HCT116 (cell line): Measurements from ENCODE around the gene TDRD9. TPM values are rescaled to one million over a fixed set of nuclear protein-coding genes. Genes with fewer than 3 reads are reported as not detected.

Experiments used
- ATAC-seq: fragments of 200-7000 bp; cut with Tn5 transposase; 2 replicates; pipeline ENCODE4 v1.9.1; 2020; ENCODE audit warnings: mild to moderate bottlenecking, moderate library complexity
- BruUV-seq: library from RNA; stranded (reverse); fragments of 400-500 nt; replicated peaks from 2 replicates; lab custom pipeline; 2021; lab: Mats Ljungman, UMichigan
- CTCF ChIA-PET: fragments of 300-600 bp; sonication (Branson Sonifier 250); formaldehyde crosslinking; loops from one replicate; lab custom pipeline; 2021; ENCODE audit warnings: antibody characterized with exemption; lab: Charles Lee
- POLR2A ChIA-PET: fragments of 300-600, 350-600 bp; sonication (Branson Sonifier 250); formaldehyde crosslinking; loops from one replicate; lab custom pipeline; 2021; ENCODE audit warnings: antibody characterized with exemption; lab: Charles Lee
- RAD21 ChIA-PET, 2 experiments: fragments of 300-600 bp; sonication (Branson Sonifier 250); formaldehyde crosslinking; loops; one replicate each; lab custom pipeline; 2023; ENCODE audit warnings: low total read pairs in 2 of 2; ENCODE audit not compliant: uncharacterized antibody in 2 of 2, unreplicated experiment in 2 of 2, low non-redundant PET in 1 of 2; lab: Charles Lee
- DNase-seq: peaks from one replicate; pipeline ENCODE4 v3.0.0-alpha.2; 2010; ENCODE audit warnings: low read depth, low spot score
- H2AFZ ChIP-seq: fragments of 200-600 bp; shearing (Covaris generic), sonication (generic); 2 replicates; pipeline ENCODE4 v1.6.1; 2017; ENCODE audit warnings: low read depth, mixed run types, mixed read lengths, antibody characterized with exemption, low read length; ENCODE audit not compliant: poor library complexity, severe bottlenecking
- H3K27ac ChIP-seq: 2 replicates; pipeline ENCODE4 v1.5.1; 2012; ENCODE audit warnings: low read depth, low read length
- H3K27me3 ChIP-seq: fragments of 200-600 bp; sonication (generic); 2 replicates; pipeline ENCODE4 v1.6.1; 2016; ENCODE audit warnings: mixed run types, low read length, mixed read lengths; ENCODE audit not compliant: insufficient read depth
- H3K36me3 ChIP-seq, 2 experiments: fragments of 200-500 bp in 1 of 2; fragments of 200-600 bp in 1 of 2; sonication (Bioruptor generic) in 1 of 2; sonication (generic) in 1 of 2; 2 replicates each; pipeline versions ENCODE4 v1.5.1 to v1.6.1; 2014 to 2016; ENCODE audit warnings: low read length in 2 of 2, inconsistent platforms in 1 of 2, mixed read lengths in 1 of 2, mixed run types in 1 of 2; ENCODE audit not compliant: insufficient read depth in 2 of 2, control insufficient read depth in 1 of 2
- H3K4me1 ChIP-seq, 2 experiments: fragments of 200-600 bp in 1 of 2; sonication (generic) in 1 of 2; 2 replicates each; pipeline versions ENCODE4 v1.5.1 to v1.6.1; 2012 to 2017; ENCODE audit warnings: low read length in 2 of 2, inconsistent platforms in 1 of 2, mild to moderate bottlenecking in 1 of 2, mixed read lengths in 1 of 2, mixed run types in 1 of 2, moderate library complexity in 1 of 2; ENCODE audit not compliant: insufficient read depth in 2 of 2, control insufficient read depth in 1 of 2
- H3K4me2 ChIP-seq: fragments of 200-600 bp; sonication (generic); 2 replicates; pipeline ENCODE4 v1.6.1; 2017; ENCODE audit warnings: mixed run types, low read length, mixed read lengths
- H3K4me3 ChIP-seq, 2 experiments: fragments of 200-600 bp in 1 of 2; sonication (generic) in 1 of 2; replicated peaks in 1 of 2; 2 replicates each; pipeline ENCODE4 v1.5.1; 2011 to 2016; ENCODE audit warnings: low read length in 2 of 2, control low read depth in 1 of 2, low read depth in 1 of 2, mild to moderate bottlenecking in 1 of 2, mixed read lengths in 1 of 2, mixed run types in 1 of 2
- H3K79me2 ChIP-seq: fragments of 200-600 bp; sonication (generic); 2 replicates; pipeline ENCODE4 v1.6.1; 2017; ENCODE audit warnings: mild to moderate bottlenecking, mixed run types, low read length, moderate library complexity, mixed read lengths; ENCODE audit not compliant: insufficient read depth
- H3K9ac ChIP-seq: fragments of 200-600 bp; sonication (generic); 2 replicates; pipeline ENCODE4 v1.6.1; 2016; ENCODE audit warnings: low read length, mixed read lengths
- H3K9me2 ChIP-seq: fragments of 200-600 bp; sonication (generic), shearing (Covaris generic); 2 replicates; pipeline ENCODE4 v1.6.1; 2017; ENCODE audit warnings: mixed run types, mild to moderate bottlenecking, moderate library complexity; ENCODE audit not compliant: insufficient read depth
- H3K9me3 ChIP-seq, 2 experiments: fragments of 200-500 bp in 1 of 2; fragments of 200-600 bp in 1 of 2; sonication (Bioruptor generic) in 1 of 2; sonication (generic) in 1 of 2; 2 replicates each; pipeline ENCODE4 v1.6.1; 2014 to 2017; ENCODE audit warnings: low read length in 2 of 2, mixed read lengths in 2 of 2, inconsistent platforms in 1 of 2, low read depth in 1 of 2, mild to moderate bottlenecking in 1 of 2, mixed run types in 1 of 2, moderate library complexity in 1 of 2; ENCODE audit not compliant: control insufficient read depth in 1 of 2, insufficient read depth in 1 of 2
- H4K20me1 ChIP-seq: fragments of 200-600 bp; sonication (generic), shearing (Covaris generic); 2 replicates; pipeline ENCODE4 v1.6.1; 2017; ENCODE audit warnings: mixed run types, mild to moderate bottlenecking, moderate library complexity; ENCODE audit not compliant: insufficient read depth
- CBX3 ChIP-seq: IDR thresholded peaks from 2 replicates; pipeline ENCODE4 v1.6.1; 2012; ENCODE audit warnings: low read depth
- CEBPB ChIP-seq: IDR thresholded peaks from 2 replicates; pipeline ENCODE4 v1.6.1; 2012; ENCODE audit warnings: low read depth
- EGR1 ChIP-seq: IDR thresholded peaks from 2 replicates; pipeline ENCODE4 v1.6.1; 2012; ENCODE audit warnings: low read depth
- EZH2 ChIP-seq: fragments of 200-600 bp; sonication (generic); IDR thresholded peaks from 2 replicates; pipeline ENCODE4 v1.6.1; 2017; ENCODE audit warnings: antibody characterized with exemption, mixed run types
- FOSL1 ChIP-seq: IDR thresholded peaks from 2 replicates; pipeline ENCODE4 v1.6.1; 2012; ENCODE audit warnings: low read depth
- JUND ChIP-seq: IDR thresholded peaks from 2 replicates; pipeline ENCODE4 v1.6.1; 2012
- POLR2AphosphoS5 ChIP-seq: IDR thresholded peaks from 2 replicates; pipeline ENCODE4 v1.6.1; 2011; ENCODE audit warnings: mild to moderate bottlenecking, low read depth, low read length, moderate library complexity
- RAD21 ChIP-seq: IDR thresholded peaks from 2 replicates; pipeline ENCODE4 v1.6.1; 2012; ENCODE audit warnings: low read depth, mild to moderate bottlenecking
- SP1 ChIP-seq: IDR thresholded peaks from 2 replicates; pipeline ENCODE4 v1.6.1; 2012; ENCODE audit warnings: low read depth
- TCF7L2 ChIP-seq: IDR thresholded peaks from 2 replicates; pipeline ENCODE4 v1.7.0; 2011; ENCODE audit warnings: borderline replicate concordance, inconsistent platforms; ENCODE audit not compliant: insufficient read depth, insufficient read length; ENCODE audit errors: extremely low read depth
- YY1 ChIP-seq: IDR thresholded peaks from 2 replicates; pipeline ENCODE4 v1.6.1; 2011; ENCODE audit warnings: low read length, low read depth, moderate library complexity, mild to moderate bottlenecking; ENCODE audit not compliant: insufficient replicate concordance; ENCODE audit errors: extremely low read depth
- intact Hi-C: fragments of 100-400 bp; cut with micrococcal nuclease; formaldehyde crosslinking; loops from 2 replicates; pipeline ENCODE4 v1.10.0; 2022
- total RNA-seq: library from RNA; stranded (reverse); gene quantifications from one replicate; pipeline ENCODE4 v1.2.1, GENCODE V29; 2021; ENCODE audit not compliant: unreplicated experiment
- TF ChIP-seq, protein P1 (sequence below): IDR thresholded peaks from 2 replicates; pipeline ENCODE4 v1.6.1; 2012
- TF ChIP-seq, protein P2 (sequence below): IDR thresholded peaks from 2 replicates; pipeline ENCODE4 v1.6.1; 2011; ENCODE audit warnings: mild to moderate bottlenecking, low read length, moderate library complexity; ENCODE audit not compliant: insufficient replicate concordance; ENCODE audit errors: extremely low read depth
- TF ChIP-seq, protein P3 (sequence below): IDR thresholded peaks from 2 replicates; pipeline ENCODE4 v1.6.1; 2012; ENCODE audit warnings: low read depth
- TF ChIP-seq, protein P4 (sequence below): IDR thresholded peaks from 2 replicates; pipeline ENCODE4 v1.6.1; 2012

Gene TDRD9
- total RNA-seq, 1 experiment from 2014 or later: not detected

DNA sequence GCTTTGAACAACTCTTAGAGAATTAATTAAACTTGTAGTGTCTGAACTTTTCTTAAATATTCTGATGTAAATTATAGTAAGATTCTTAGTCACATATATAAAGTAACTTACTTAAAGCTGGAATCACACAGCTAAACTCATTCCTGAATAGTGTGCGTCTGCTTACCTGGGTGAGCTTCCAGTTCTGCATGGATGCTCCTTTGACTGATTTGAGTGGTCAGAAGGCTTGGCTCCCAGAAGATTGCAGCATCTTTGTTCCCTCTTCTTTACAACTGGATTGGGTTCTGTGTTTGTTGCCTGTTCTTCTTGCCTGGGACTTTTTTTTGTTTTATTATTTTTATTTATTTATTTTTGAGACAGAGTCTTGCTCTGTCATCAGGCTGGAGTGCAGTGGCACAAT is 90.8 kb downstream of the TDRD9 start:
- Histone ChIP-seq H3K36me3 (no peaks in the 10 kb centered on the region), H3K9me2 (no peaks in the 10 kb centered on the region), H3K4me3 (no peak overlapping the region), H3K9ac (no peak overlapping the region), H2AFZ (no peak overlapping the region), H4K20me1 (no peaks in the 10 kb centered on the region), H3K79me2 (no peaks in the 10 kb centered on the region), H3K27ac (no peak overlapping the region), H3K9me3 (no peaks in the 10 kb centered on the region), H3K4me2 (no peak overlapping the region), H3K4me1 (no peaks in the 10 kb centered on the region), H3K27me3 (no peaks in the 10 kb centered on the region)
- intact Hi-C loops: no loop called here
- no TSS peak for BruUV-seq
- ATAC-seq (no peak), DNase-seq (no peak)
- no peak for TF ChIP-seq SP1
- TF ChIP-seq CEBPB: no peak
- no peak for TF ChIP-seq JUND
- TF ChIP-seq CBX3: no peak
- TF ChIP-seq, protein P1, sequence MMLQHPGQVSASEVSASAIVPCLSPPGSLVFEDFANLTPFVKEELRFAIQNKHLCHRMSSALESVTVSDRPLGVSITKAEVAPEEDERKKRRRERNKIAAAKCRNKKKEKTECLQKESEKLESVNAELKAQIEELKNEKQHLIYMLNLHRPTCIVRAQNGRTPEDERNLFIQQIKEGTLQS: no peak
- TF ChIP-seq, protein P2, sequence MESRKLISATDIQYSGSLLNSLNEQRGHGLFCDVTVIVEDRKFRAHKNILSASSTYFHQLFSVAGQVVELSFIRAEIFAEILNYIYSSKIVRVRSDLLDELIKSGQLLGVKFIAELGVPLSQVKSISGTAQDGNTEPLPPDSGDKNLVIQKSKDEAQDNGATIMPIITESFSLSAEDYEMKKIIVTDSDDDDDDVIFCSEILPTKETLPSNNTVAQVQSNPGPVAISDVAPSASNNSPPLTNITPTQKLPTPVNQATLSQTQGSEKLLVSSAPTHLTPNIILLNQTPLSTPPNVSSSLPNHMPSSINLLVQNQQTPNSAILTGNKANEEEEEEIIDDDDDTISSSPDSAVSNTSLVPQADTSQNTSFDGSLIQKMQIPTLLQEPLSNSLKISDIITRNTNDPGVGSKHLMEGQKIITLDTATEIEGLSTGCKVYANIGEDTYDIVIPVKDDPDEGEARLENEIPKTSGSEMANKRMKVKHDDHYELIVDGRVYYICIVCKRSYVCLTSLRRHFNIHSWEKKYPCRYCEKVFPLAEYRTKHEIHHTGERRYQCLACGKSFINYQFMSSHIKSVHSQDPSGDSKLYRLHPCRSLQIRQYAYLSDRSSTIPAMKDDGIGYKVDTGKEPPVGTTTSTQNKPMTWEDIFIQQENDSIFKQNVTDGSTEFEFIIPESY: no peak
- no peak for TF ChIP-seq RAD21
- TF ChIP-seq FOSL1: no peak
- no peak for TF ChIP-seq EZH2
- TF ChIP-seq YY1: no peak
- TF ChIP-seq TCF7L2: no peak
- TF ChIP-seq, protein P3, sequence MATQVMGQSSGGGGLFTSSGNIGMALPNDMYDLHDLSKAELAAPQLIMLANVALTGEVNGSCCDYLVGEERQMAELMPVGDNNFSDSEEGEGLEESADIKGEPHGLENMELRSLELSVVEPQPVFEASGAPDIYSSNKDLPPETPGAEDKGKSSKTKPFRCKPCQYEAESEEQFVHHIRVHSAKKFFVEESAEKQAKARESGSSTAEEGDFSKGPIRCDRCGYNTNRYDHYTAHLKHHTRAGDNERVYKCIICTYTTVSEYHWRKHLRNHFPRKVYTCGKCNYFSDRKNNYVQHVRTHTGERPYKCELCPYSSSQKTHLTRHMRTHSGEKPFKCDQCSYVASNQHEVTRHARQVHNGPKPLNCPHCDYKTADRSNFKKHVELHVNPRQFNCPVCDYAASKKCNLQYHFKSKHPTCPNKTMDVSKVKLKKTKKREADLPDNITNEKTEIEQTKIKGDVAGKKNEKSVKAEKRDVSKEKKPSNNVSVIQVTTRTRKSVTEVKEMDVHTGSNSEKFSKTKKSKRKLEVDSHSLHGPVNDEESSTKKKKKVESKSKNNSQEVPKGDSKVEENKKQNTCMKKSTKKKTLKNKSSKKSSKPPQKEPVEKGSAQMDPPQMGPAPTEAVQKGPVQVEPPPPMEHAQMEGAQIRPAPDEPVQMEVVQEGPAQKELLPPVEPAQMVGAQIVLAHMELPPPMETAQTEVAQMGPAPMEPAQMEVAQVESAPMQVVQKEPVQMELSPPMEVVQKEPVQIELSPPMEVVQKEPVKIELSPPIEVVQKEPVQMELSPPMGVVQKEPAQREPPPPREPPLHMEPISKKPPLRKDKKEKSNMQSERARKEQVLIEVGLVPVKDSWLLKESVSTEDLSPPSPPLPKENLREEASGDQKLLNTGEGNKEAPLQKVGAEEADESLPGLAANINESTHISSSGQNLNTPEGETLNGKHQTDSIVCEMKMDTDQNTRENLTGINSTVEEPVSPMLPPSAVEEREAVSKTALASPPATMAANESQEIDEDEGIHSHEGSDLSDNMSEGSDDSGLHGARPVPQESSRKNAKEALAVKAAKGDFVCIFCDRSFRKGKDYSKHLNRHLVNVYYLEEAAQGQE: no peak
- no peak for TF ChIP-seq EGR1
- no peak for TF ChIP-seq POLR2AphosphoS5
- TF ChIP-seq, protein P4, sequence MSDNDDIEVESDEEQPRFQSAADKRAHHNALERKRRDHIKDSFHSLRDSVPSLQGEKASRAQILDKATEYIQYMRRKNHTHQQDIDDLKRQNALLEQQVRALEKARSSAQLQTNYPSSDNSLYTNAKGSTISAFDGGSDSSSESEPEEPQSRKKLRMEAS: no peak
- ChIA-PET CTCF (no interaction called here), POLR2A (no interaction called here), RAD21 (no interaction called here)
